BLaER1 treated with 17β-estradiol and CSF1 and Interleukin-3, amounts not matched to agents 10 nM and 100 nM (cell line): ENCODE data around the gene ZNF638.

Experiments
- H3K27ac ChIP-seq, 11 experiments: shearing (Covaris generic); formaldehyde crosslinking; 2 replicates each; pipeline ENCODE4 v1.8.1; 2022
- H3K27me3 ChIP-seq, 11 experiments: shearing (Covaris generic); formaldehyde crosslinking; 2 replicates each; pipeline ENCODE4 v1.8.1; 2022
- H3K36me3 ChIP-seq, 11 experiments: shearing (Covaris generic); formaldehyde crosslinking; 2 replicates each; pipeline ENCODE4 v1.8.1; 2022
- H3K4me1 ChIP-seq, 10 experiments: shearing (Covaris generic); formaldehyde crosslinking; 2 replicates each; pipeline ENCODE4 v1.8.1; 2022
- H3K4me2 ChIP-seq, 11 experiments: shearing (Covaris generic); formaldehyde crosslinking; 2 replicates each; pipeline ENCODE4 v1.8.1; 2022
- H3K4me3 ChIP-seq, 10 experiments: shearing (Covaris generic); formaldehyde crosslinking; 2 replicates each; pipeline ENCODE4 v1.8.1; 2022
- H3K9ac ChIP-seq, 11 experiments: shearing (Covaris generic); formaldehyde crosslinking; 2 replicates each; pipeline ENCODE4 v1.8.1; 2022
- H3K9me3 ChIP-seq, 11 experiments: shearing (Covaris generic); formaldehyde crosslinking; replicated peaks in 1 of 11; 2 replicates each; pipeline ENCODE4 v1.8.1; 2022
- H4K20me1 ChIP-seq, 11 experiments: shearing (Covaris generic); formaldehyde crosslinking; 2 replicates each; pipeline ENCODE4 v1.8.1; 2022
- Cebpa-rat ChIP-seq, 11 experiments: shearing (Covaris generic); IDR thresholded peaks; 2 replicates each; pipeline ENCODE4 v1.8.1; 2022

Gene ZNF638

GRCh38 chr2:71458413-71459083 lies 127.0 kb downstream of the ZNF638 start:
- no peak for TF ChIP-seq Cebpa-rat (IDR thresholded peaks at IDR 0.05)
- H3K9ac ChIP-seq: 0 out of 22 replicates have a peak overlapping the region, but pooled peaks of 1 of the 11 experiments have one; percentile 13
- no peak overlapping the region for H3K4me3 ChIP-seq
- H3K9me3 ChIP-seq: peaks cover 22 to 32% (median 26%) of the 10 kb centered on the region in 11 experiments
- peak overlapping the region in 9 of 11 experiments; percentile 8 to 97 (median 25); a peak in 11 of 22 replicates for H3K4me2 ChIP-seq
- H3K4me1 ChIP-seq: peaks cover 40 to 54% (median 52%) of the 10 kb centered on the region in 10 experiments
- H3K27ac ChIP-seq: peak overlapping the region in 1 of 11 experiments; percentile 38; a peak in 1 of 22 replicates
- peaks cover 4 to 26% (median 18%) of the 10 kb centered on the region in 11 experiments; a peak in 21 of 22 replicates for H3K27me3 ChIP-seq
- H3K36me3 ChIP-seq: peaks cover 8 to 62% (median 30%) of the 10 kb centered on the region in 11 experiments; a peak in 17 of 22 replicates
- H4K20me1 ChIP-seq: peaks cover 0 to 63% (median 0%) of the 10 kb centered on the region in 11 experiments; a peak in 7 of 22 replicates

GRCh38 chr2:71459084-71459431 lies 127.5 kb downstream of the ZNF638 start:
- Histone ChIP-seq H3K27me3 (peaks cover 8 to 26% (median 18%) of the 10 kb centered on the region in 11 experiments), H3K4me2 (no peak overlapping the region), H3K9me3 (peaks cover 28 to 37% (median 31%) of the 10 kb centered on the region in 11 experiments), H4K20me1 (peaks cover 0 to 68% (median 4%) of the 10 kb centered on the region in 11 experiments; a peak in 10 of 22 replicates), H3K27ac (no peak overlapping the region), H3K4me1 (peaks cover 35 to 49% (median 48%) of the 10 kb centered on the region in 10 experiments), H3K4me3 (no peak overlapping the region), H3K9ac (no peak overlapping the region), H3K36me3 (peaks cover 8 to 67% (median 30%) of the 10 kb centered on the region in 11 experiments; a peak in 17 of 22 replicates)
- TF ChIP-seq Cebpa-rat (IDR thresholded peaks at IDR 0.05): no peak

GRCh38 chr2:71460056-71460455 lies 128.5 kb downstream of the ZNF638 start:
- H3K4me3 ChIP-seq: no peak overlapping the region
- peaks cover 29 to 42% (median 35%) of the 10 kb centered on the region in 11 experiments for H3K9me3 ChIP-seq
- no peak overlapping the region for H3K4me2 ChIP-seq
- H3K27ac ChIP-seq: no peak overlapping the region
- peaks cover 8 to 68% (median 30%) of the 10 kb centered on the region in 11 experiments; a peak in 17 of 22 replicates for H3K36me3 ChIP-seq
- TF ChIP-seq Cebpa-rat (IDR thresholded peaks at IDR 0.05): no peak
- H3K9ac ChIP-seq: no peak overlapping the region
- H3K27me3 ChIP-seq: peaks cover 16 to 27% (median 21%) of the 10 kb centered on the region in 11 experiments
- H3K4me1 ChIP-seq: peaks cover 25 to 39% (median 38%) of the 10 kb centered on the region in 10 experiments
- peaks cover 0 to 78% (median 10%) of the 10 kb centered on the region in 11 experiments; a peak in 13 of 22 replicates for H4K20me1 ChIP-seq

- no peak overlapping the region for H3K4me2 ChIP-seq
- TF ChIP-seq Cebpa-rat (IDR thresholded peaks at IDR 0.05): no peak
- H4K20me1 ChIP-seq: peaks cover 0 to 79% (median 16%) of the 10 kb centered on the region in 11 experiments; a peak in 18 of 22 replicates
- peaks cover 8 to 68% (median 30%) of the 10 kb centered on the region in 11 experiments; a peak in 17 of 22 replicates for H3K36me3 ChIP-seq
- no peak overlapping the region for H3K27ac ChIP-seq
- no peak overlapping the region for H3K4me3 ChIP-seq
- peaks cover 29 to 48% (median 35%) of the 10 kb centered on the region in 11 experiments for H3K9me3 ChIP-seq
- peaks cover 18 to 34% (median 32%) of the 10 kb centered on the region in 10 experiments for H3K4me1 ChIP-seq
- no peak overlapping the region for H3K9ac ChIP-seq
- peaks cover 23 to 34% (median 27%) of the 10 kb centered on the region in 11 experiments for H3K27me3 ChIP-seq
Observed at GRCh38 chr2:71460595-71461303, 129.2 kb downstream of the ZNF638 start.

- no peak overlapping the region for H3K4me3 ChIP-seq
- H3K27me3 ChIP-seq: peaks cover 28 to 39% (median 33%) of the 10 kb centered on the region in 11 experiments
- peaks cover 29 to 48% (median 35%) of the 10 kb centered on the region in 11 experiments for H3K9me3 ChIP-seq
- peaks cover 0 to 84% (median 21%) of the 10 kb centered on the region in 11 experiments; a peak in 19 of 22 replicates for H4K20me1 ChIP-seq
- no peak overlapping the region for H3K27ac ChIP-seq
- peaks cover 8 to 68% (median 30%) of the 10 kb centered on the region in 11 experiments; a peak in 17 of 22 replicates for H3K36me3 ChIP-seq
- no peak for TF ChIP-seq Cebpa-rat (IDR thresholded peaks at IDR 0.05)
- no peak overlapping the region for H3K4me2 ChIP-seq
- peaks cover 15 to 34% (median 32%) of the 10 kb centered on the region in 10 experiments for H3K4me1 ChIP-seq
- no peak overlapping the region for H3K9ac ChIP-seq
Observed at GRCh38 chr2:71461304-71461671, 129.7 kb downstream of the ZNF638 start.

- H3K9ac ChIP-seq: no peak overlapping the region
- H3K36me3 ChIP-seq: peaks cover 8 to 68% (median 30%) of the 10 kb centered on the region in 11 experiments; a peak in 17 of 22 replicates
- TF ChIP-seq Cebpa-rat (IDR thresholded peaks at IDR 0.05): no peak
- no peak overlapping the region for H3K27ac ChIP-seq
- H3K4me3 ChIP-seq: peak overlapping the region in 1 of 10 experiments; percentile 12; a peak in 2 of 20 replicates
- H4K20me1 ChIP-seq: peaks cover 0 to 93% (median 29%) of the 10 kb centered on the region in 11 experiments; a peak in 19 of 22 replicates
- peaks cover 37 to 48% (median 41%) of the 10 kb centered on the region in 11 experiments for H3K27me3 ChIP-seq
- H3K9me3 ChIP-seq: peaks cover 29 to 48% (median 35%) of the 10 kb centered on the region in 11 experiments
- peaks cover 15 to 34% (median 31%) of the 10 kb centered on the region in 10 experiments for H3K4me1 ChIP-seq
- no peak overlapping the region for H3K4me2 ChIP-seq
Observed at GRCh38 chr2:71462056-71462605, 130.5 kb downstream of the ZNF638 start.

GRCh38 chr2:71462641-71463341 lies 131.2 kb downstream of the ZNF638 start:
- Histone ChIP-seq H3K4me2 (no peak overlapping the region), H3K9me3 (peaks cover 29 to 48% (median 35%) of the 10 kb centered on the region in 11 experiments), H3K27ac (no peak overlapping the region), H3K36me3 (peaks cover 8 to 62% (median 29%) of the 10 kb centered on the region in 11 experiments; a peak in 17 of 22 replicates), H4K20me1 (peaks cover 0 to 94% (median 35%) of the 10 kb centered on the region in 11 experiments; a peak in 19 of 22 replicates), H3K27me3 (peaks cover 43 to 54% (median 48%) of the 10 kb centered on the region in 11 experiments), H3K9ac (no peak overlapping the region), H3K4me3 (peak overlapping the region in 1 of 10 experiments; percentile 12; a peak in 1 of 20 replicates), H3K4me1 (peaks cover 19 to 32% (median 26%) of the 10 kb centered on the region in 10 experiments)
- TF ChIP-seq Cebpa-rat (IDR thresholded peaks at IDR 0.05): no peak

GRCh38 chr2:71463342-71463654 lies 131.7 kb downstream of the ZNF638 start:
- H3K9ac ChIP-seq: no peak overlapping the region
- no peak overlapping the region for H3K27ac ChIP-seq
- H3K9me3 ChIP-seq: peaks cover 29 to 48% (median 35%) of the 10 kb centered on the region in 11 experiments
- H3K4me1 ChIP-seq: peaks cover 16 to 27% (median 22%) of the 10 kb centered on the region in 10 experiments
- TF ChIP-seq Cebpa-rat (IDR thresholded peaks at IDR 0.05): no peak
- peaks cover 0 to 94% (median 40%) of the 10 kb centered on the region in 11 experiments; a peak in 19 of 22 replicates for H4K20me1 ChIP-seq
- peaks cover 8 to 61% (median 29%) of the 10 kb centered on the region in 11 experiments; a peak in 17 of 22 replicates for H3K36me3 ChIP-seq
- no peak overlapping the region for H3K4me2 ChIP-seq
- peaks cover 47 to 59% (median 53%) of the 10 kb centered on the region in 11 experiments for H3K27me3 ChIP-seq
- no peak overlapping the region for H3K4me3 ChIP-seq
